ENCODE results near the gene ETNK2. TPM values are rescaled to one million over a fixed set of nuclear protein-coding genes. Genes with fewer than 3 reads are reported as not detected.
A peak's percentile ranks its signal among the peaks of the same experiment; 100 is the strongest.

ETNK2 gene
- total and polyA plus RNA-seq, 2 experiments from 2014 or later, result 7.6 to 26.2 TPM

DNA sequence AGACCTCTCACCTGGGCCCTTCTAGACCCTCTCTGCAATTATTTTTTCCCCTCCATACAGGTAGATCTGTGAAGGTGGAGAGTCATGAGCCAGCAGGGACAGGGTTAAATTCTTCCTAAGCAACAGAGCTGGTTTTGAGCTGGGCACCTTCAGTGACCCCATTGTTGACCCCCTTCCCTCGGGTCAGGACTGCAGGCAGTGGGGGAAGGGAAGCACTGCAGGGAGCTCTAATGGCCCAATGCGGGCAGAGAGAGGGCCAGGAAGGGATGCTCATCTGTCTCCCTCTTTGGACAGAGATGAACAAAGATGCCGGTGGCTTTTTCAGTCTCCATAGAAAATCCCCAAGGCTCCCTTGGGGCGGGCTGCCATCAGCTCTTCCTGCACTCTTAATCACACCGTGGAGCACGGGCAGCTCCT, 57.5 kb downstream of the ETNK2 start:
- Histone ChIP-seq H3K4me2 (peak overlapping the region; percentile 74), H3K4me3 (peak overlapping the region; percentile 26), H3F3A (replicated peaks; ENCODE audit: low read depth) (peaks cover 34% of the 10 kb centered on the region), H3K4me1 (ENCODE audit: insufficient read depth) (peaks cover 76% of the 10 kb centered on the region), H3K9me2 (ENCODE audit: insufficient read depth) (no peaks in the 10 kb centered on the region), H3K27me3 (ENCODE audit: insufficient read depth) (no peaks in the 10 kb centered on the region), H3K27ac (ENCODE audit: low read depth) (peak overlapping the region; percentile 75), H4K20me1 (replicated peaks; ENCODE audit: insufficient read depth) (peaks cover 92% of the 10 kb centered on the region), H2AFZ (no peak overlapping the region), H3K36me3 (ENCODE audit: insufficient read depth) (no peaks in the 10 kb centered on the region; the same call in 1 of the 2 replicates), H3K79me2 (replicated peaks; ENCODE audit: insufficient read depth) (peaks cover 100% of the 10 kb centered on the region)
- Mint-ChIP-seq H3K9me3 (no peaks in the 10 kb centered on the region), H3K27ac (peak overlapping the region; percentile 15; the same call in 1 of the 2 replicates), H3K4me1 (peaks cover 77% of the 10 kb centered on the region), H3K36me3 (ENCODE audit: low read depth) (peaks cover 10% of the 10 kb centered on the region; the same call in 2 of the 3 replicates), H3K27me3 (ENCODE audit: insufficient read depth, low read depth, poor library complexity) (peaks cover 9% of the 10 kb centered on the region), H3K4me3 (peak overlapping the region; percentile 56)
- TF ChIP-seq CREB1 (CRISPR knock-in tag; IDR thresholded peaks at IDR 0.05; ENCODE audit: low read depth), result no peak
- no peak for TF ChIP-seq EZH2 (IDR thresholded peaks at IDR 0.05; ENCODE audit: low read depth, unreplicated experiment)
- TF ChIP-seq POLR2AphosphoS5 (IDR thresholded peaks at IDR 0.05; ENCODE audit: low read depth), result peak; percentile 39; the same call in 1 of the 2 replicates
- TF ChIP-seq JUNB (IDR thresholded peaks at IDR 0.05; ENCODE audit: unreplicated experiment), result no peak
- TF ChIP-seq STAT1 (IDR thresholded peaks at IDR 0.05; ENCODE audit: unreplicated experiment), result no peak
- DNase-seq (ENCODE audit: low spot score), result peak; percentile 74
- peak; percentile 81 for ATAC-seq

DNA sequence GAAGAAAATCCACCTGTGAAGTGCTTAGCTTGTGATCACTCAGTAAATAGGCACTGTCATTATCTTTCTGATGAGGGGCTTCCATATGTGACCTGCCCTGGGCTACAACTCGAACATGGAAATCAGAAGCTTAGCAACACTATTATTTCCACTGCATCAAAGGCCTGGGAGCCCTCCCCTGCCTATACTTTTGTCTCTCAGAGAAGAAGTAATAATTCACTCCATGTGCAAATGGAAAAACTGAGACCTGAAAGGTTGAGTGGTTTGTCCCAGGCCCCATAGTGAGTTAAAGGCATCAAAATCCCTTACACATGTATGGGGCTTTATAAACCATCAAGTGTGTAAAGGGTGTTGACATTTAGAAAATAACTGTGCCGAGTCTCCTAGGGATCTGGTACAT, 58.1 kb downstream of the ETNK2 start:
- Histone ChIP-seq H2AFZ (no peak overlapping the region), H3K4me1 (ENCODE audit: insufficient read depth) (peaks cover 81% of the 10 kb centered on the region), H3K79me2 (replicated peaks; ENCODE audit: insufficient read depth) (peaks cover 100% of the 10 kb centered on the region), H3F3A (replicated peaks; ENCODE audit: low read depth) (peaks cover 34% of the 10 kb centered on the region), H3K27me3 (ENCODE audit: insufficient read depth) (no peaks in the 10 kb centered on the region), H3K36me3 (ENCODE audit: insufficient read depth) (no peaks in the 10 kb centered on the region; the same call in 1 of the 2 replicates), H3K4me3 (peak overlapping the region; percentile 26), H3K4me2 (peak overlapping the region; percentile 74), H4K20me1 (replicated peaks; ENCODE audit: insufficient read depth) (peaks cover 92% of the 10 kb centered on the region), H3K27ac (ENCODE audit: low read depth) (peak overlapping the region; percentile 75; the same call in 1 of the 2 replicates), H3K9me2 (ENCODE audit: insufficient read depth) (no peaks in the 10 kb centered on the region)
- peaks cover 10% of the 10 kb centered on the region; the same call in 2 of the 3 replicates for H3K36me3 Mint-ChIP-seq (ENCODE audit: low read depth)
- H3K27me3 Mint-ChIP-seq (ENCODE audit: insufficient read depth, low read depth, poor library complexity), result peaks cover 8% of the 10 kb centered on the region
- no peaks in the 10 kb centered on the region for H3K9me3 Mint-ChIP-seq
- H3K4me1 Mint-ChIP-seq, result peaks cover 81% of the 10 kb centered on the region
- H3K4me3 Mint-ChIP-seq, result peak overlapping the region; percentile 56
- H3K27ac Mint-ChIP-seq, result no peak overlapping the region; the same call in 1 of the 2 replicates
- DNase-seq (ENCODE audit: low spot score), result no peak
- ATAC-seq, result no peak
- TF ChIP-seq CREB1 (CRISPR knock-in tag; IDR thresholded peaks at IDR 0.05; ENCODE audit: low read depth) (no peak), JUNB (IDR thresholded peaks at IDR 0.05; ENCODE audit: unreplicated experiment) (no peak), STAT1 (IDR thresholded peaks at IDR 0.05; ENCODE audit: unreplicated experiment) (no peak), ZNF331 (CRISPR knock-in tag; IDR thresholded peaks at IDR 0.05; ENCODE audit: low read depth) (no peak), EZH2phosphoT487 (IDR thresholded peaks at IDR 0.05; ENCODE audit: unreplicated experiment) (no peak), EZH2 (IDR thresholded peaks at IDR 0.05; ENCODE audit: low read depth, unreplicated experiment) (no peak), ZNF114 (CRISPR knock-in tag; IDR thresholded peaks at IDR 0.05) (no peak), POLR2AphosphoS5 (IDR thresholded peaks at IDR 0.05; ENCODE audit: low read depth) (no peak)
- TF ChIP-seq, protein P1, sequence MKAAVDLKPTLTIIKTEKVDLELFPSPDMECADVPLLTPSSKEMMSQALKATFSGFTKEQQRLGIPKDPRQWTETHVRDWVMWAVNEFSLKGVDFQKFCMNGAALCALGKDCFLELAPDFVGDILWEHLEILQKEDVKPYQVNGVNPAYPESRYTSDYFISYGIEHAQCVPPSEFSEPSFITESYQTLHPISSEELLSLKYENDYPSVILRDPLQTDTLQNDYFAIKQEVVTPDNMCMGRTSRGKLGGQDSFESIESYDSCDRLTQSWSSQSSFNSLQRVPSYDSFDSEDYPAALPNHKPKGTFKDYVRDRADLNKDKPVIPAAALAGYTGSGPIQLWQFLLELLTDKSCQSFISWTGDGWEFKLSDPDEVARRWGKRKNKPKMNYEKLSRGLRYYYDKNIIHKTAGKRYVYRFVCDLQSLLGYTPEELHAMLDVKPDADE (IDR thresholded peaks at IDR 0.05), result no peak
- TF ChIP-seq, protein P2, sequence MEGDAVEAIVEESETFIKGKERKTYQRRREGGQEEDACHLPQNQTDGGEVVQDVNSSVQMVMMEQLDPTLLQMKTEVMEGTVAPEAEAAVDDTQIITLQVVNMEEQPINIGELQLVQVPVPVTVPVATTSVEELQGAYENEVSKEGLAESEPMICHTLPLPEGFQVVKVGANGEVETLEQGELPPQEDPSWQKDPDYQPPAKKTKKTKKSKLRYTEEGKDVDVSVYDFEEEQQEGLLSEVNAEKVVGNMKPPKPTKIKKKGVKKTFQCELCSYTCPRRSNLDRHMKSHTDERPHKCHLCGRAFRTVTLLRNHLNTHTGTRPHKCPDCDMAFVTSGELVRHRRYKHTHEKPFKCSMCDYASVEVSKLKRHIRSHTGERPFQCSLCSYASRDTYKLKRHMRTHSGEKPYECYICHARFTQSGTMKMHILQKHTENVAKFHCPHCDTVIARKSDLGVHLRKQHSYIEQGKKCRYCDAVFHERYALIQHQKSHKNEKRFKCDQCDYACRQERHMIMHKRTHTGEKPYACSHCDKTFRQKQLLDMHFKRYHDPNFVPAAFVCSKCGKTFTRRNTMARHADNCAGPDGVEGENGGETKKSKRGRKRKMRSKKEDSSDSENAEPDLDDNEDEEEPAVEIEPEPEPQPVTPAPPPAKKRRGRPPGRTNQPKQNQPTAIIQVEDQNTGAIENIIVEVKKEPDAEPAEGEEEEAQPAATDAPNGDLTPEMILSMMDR (conservative IDR thresholded peaks at IDR 0.05; ENCODE audit: low read depth in 2 of 2), result no peak
- TF ChIP-seq, protein P3, sequence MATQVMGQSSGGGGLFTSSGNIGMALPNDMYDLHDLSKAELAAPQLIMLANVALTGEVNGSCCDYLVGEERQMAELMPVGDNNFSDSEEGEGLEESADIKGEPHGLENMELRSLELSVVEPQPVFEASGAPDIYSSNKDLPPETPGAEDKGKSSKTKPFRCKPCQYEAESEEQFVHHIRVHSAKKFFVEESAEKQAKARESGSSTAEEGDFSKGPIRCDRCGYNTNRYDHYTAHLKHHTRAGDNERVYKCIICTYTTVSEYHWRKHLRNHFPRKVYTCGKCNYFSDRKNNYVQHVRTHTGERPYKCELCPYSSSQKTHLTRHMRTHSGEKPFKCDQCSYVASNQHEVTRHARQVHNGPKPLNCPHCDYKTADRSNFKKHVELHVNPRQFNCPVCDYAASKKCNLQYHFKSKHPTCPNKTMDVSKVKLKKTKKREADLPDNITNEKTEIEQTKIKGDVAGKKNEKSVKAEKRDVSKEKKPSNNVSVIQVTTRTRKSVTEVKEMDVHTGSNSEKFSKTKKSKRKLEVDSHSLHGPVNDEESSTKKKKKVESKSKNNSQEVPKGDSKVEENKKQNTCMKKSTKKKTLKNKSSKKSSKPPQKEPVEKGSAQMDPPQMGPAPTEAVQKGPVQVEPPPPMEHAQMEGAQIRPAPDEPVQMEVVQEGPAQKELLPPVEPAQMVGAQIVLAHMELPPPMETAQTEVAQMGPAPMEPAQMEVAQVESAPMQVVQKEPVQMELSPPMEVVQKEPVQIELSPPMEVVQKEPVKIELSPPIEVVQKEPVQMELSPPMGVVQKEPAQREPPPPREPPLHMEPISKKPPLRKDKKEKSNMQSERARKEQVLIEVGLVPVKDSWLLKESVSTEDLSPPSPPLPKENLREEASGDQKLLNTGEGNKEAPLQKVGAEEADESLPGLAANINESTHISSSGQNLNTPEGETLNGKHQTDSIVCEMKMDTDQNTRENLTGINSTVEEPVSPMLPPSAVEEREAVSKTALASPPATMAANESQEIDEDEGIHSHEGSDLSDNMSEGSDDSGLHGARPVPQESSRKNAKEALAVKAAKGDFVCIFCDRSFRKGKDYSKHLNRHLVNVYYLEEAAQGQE (IDR thresholded peaks at IDR 0.05; ENCODE audit: unreplicated experiment), result no peak
